ENCODE results near the gene SBF2.

The SBF2 gene

DNA sequence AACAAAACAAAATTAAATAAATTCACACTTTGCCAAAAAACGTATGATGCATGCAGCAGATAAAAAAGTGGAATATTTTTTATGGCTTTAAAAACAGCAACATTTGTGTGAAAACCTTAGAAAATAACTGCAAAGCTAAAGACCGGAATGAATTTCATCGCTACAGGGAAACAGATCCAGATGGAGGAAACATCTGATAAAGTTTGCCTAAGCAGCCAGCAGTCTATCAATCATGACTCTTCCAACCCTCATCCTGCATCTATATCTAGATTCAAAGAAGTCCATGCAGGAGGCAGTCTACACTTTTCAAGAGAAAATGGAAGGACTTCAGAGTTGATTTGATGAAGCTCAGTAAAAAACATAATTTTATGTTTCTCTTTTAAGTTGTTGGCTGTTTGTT lies 503.3 kb downstream of the SBF2 start:
- DNase-seq: no peak

DNA sequence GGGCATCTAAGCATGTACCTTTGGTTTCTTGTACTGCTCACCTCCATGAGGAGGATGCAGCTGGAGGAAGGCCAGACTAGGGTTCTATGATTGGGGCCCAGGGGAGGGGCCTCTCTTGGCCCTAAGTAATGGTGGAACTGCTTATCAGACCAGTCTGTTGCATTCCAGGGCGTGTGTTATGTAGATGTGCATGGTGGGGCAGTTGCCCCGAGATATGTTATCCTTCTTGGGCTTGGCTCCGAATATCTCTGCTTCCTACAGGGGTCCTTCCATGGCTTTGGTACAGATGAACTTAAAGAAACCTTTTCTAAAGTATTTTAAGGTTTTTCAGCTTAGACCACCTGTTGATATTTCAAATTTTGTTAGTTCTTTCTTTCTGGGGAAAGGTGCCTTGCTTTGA lies 504.1 kb downstream of the SBF2 start:
- no peak for DNase-seq

DNA sequence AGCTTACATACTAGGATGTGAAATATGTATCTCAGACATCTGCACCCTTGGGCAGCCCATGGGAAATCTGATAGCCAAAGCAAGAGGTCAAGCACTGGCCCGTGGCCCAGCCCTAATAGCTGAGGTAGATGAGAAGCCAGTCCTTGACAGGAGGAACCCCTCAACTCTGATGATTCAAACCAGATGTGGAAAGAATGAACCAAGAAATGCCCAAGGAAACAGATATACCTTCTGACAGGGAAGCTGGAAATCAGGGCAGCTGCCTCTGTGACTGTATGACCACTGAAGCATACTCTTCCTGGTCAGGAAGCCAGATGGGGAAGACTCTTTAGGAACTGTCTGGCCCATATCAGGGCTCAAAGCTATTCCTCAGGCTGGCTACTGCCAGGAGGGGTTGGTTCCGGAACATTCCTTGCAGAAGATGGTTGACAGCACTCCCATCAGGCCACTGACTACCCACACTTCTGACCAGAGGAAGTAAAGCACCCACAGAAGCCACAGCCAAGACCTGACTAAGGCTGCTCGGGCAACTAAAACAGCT lies 506.0 kb downstream of the SBF2 start:
- DNase-seq: no peak

DNA sequence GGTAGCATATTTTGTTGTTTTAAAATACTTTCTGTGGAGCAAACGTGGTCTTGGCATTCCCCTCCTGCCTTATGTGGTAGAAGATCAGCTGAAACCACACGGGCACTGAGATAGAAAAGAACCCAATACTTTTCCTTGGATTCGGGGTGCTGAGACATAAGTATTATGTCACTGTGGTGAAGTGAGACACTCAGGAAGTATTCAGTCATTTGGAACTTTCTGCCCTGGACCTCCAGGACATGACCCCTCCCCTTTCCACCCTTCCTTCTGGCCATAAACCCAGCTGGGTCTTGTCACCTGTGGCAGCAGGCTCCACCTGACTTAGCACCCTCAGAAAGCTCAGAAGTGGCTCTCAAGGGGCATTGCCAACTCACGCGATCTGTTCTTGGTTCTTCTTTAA lies 506.8 kb downstream of the SBF2 start:
- no peak for DNase-seq

DNA sequence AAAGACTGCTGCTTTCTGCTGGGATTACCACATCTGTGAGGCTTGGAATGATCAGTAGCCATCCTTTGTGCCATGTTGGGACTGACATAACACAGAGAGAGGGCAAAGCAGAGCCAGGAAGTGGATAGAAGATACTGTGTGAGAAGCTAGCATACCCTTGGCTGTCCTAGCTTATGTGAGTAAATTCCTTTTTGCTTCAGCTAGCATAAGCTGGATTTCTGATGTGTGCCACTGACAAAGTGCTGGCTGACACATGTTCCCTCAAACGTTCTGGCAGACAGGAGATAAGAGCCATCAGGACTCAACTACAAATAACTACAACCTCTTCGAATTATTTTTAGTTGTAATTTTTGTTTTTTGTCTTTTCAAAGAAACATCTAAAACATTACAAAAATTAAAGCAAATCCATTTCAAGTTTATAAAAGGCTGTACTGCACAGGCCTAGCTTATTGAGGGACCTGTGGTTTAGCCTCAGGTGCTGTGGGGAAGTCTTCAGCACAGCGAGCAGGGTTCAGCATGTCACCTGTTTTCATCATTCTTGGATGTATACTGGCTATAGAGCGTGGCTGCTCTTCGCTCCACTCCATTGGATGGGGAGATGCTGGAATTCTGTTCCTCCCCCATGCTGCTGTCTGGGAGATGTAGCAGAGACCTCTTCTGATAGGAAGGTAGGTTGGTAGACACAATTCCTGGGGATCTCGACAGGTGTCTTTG lies 509.3 kb downstream of the SBF2 start:
- no peak for DNase-seq

DNA sequence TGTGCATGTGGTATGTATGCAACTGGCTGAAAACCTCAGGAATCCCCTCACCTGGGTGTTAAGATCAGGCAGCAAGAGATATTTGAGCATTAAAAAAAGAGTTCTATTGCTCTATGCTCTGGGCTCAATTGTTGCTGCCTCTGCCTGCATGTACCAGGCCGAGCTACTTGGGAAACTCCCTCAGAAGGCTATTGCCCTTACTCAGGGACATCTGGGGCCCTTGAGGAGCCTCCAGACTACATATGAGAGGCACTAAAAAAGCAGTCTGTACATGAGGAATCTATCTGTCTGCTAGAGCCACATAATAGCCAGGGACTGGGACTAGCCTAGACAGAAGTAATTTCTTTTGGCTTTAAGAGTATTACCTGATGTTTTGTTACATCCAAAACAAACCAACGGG lies 510.0 kb downstream of the SBF2 start:
- DNase-seq: no peak

DNA sequence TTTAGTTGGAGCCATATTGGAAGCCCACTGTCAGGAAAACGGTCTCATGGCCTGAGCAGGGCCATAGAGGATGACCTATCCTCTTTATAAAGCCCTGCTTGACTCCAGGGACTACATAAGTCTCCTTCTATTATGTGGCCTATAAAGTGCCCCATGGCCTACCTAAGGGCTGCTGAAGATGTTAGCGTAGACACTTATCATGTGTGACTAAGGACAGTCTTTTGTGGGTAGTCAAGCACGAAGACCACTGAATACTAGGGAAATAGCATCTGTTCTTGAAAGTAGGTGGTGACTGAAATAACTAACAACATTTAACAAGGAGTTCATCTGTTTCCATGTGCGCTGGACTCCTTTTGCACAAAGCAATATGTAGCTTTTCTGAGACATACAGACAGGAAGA lies 513.1 kb downstream of the SBF2 start:
- DNase-seq: no peak

DNA sequence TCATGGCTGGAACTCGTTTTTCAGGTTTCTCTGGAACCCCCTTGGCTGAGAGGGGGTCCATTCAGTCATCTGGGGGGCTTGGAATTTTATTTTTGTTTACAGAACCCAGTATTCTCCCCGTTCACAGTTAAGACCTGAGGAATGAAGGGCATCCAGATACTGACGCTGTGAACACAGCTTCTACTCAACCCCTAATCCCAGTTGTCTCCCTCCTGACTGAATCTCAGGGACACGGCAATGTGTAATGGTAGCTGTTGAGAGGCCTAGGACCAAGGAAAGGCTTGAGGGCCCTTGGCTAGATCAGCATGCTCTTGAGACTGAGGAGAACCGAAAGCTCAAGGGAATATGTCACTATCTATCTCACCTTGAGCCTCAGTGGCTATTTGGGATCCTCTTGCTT lies 516.5 kb downstream of the SBF2 start:
- no peak for DNase-seq

DNA sequence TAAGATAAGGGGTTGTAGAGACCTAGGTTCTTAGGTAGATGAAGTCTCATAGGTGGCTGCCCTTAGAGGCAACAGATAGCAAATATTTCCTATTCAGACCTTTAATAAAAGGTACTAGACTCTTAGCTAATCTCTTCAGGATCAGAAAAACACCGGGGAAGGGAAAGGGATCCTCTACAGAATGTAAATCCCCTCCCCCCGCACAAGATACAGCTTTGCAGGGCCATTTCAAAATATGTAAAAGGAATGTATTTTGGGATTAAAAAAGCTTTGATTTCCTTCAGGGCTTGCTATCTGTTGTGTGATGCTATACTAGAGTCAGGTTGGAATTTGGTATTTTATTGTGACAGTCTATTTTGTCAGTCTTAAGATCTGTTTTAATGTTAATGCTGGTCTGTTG lies 517.0 kb downstream of the SBF2 start:
- no peak for DNase-seq

DNA sequence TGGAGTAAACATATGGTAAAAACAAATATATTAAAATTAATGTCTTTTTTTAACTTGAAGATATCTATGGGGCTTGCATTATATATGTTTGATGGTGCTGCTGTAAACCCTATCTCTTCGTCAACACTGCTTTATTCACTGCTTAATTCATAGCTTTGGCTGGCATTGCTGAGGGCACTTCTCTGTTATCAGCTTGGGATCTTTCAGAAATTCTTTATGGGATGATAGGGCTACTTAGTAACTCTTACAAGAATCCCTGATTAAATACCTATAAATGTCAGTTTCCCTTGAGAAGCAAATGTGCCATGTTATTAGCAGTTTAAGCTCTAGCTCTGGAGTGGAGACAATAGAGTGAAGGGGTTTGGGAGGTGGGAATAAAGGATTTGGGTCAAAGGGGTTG lies 517.8 kb downstream of the SBF2 start:
- DNase-seq: no peak

DNA sequence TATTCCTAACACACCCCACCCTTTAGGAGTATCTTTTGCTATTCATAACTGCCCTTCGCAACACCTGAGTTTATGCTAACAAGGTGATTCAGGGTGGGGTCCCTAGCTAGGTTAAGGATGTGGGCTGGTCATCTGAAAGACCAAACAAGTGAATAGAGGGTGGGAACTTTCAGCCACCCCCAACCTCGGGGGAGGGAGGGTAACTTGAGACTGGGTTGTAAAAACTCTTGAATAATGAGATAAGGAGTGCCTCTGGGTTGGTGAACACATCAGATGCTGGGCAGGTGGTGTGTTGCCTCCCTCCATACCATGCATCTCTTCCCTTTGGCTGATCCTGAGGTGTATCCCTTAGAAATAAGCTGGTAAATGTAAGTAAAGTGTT lies 518.6 kb downstream of the SBF2 start:
- DNase-seq: no peak

DNA sequence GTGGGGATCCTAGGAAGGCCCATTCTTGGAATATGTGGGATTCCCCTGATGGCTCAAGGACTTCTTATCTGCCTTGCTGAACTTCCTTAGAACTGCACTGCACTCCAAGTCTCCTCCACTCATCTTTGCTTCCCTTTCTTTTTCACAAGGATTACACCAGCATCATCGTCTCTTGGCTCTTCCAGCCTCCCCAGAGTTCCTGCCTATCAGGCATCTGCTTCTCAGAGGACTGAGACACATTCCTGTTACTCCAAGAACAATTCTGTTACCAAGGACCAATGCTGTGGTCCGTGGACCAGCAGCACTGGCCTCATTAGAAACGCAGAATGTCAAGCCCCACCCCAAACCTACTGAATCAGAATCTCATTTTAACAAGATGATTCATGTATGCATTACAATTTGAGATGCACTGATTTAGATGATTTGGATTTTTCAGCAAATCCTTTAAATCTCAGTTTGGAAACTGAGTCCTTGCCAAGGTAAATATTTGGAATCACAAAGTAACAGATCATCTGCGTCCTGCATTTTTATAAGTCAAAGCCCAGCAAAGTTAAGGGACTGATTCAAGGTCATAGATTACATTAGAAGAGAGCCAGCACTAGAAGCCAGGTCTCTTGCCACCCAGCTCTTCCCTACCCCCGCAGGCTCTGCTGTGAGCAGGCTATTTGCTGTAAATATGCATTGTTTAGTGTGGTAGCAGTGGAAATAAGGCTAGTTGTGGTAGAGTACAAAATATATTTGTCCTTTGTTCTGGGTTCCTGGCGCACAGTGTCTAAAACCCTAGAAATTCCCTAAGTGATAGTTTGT lies 519.2 kb downstream of the SBF2 start:
- no peak for DNase-seq

DNA sequence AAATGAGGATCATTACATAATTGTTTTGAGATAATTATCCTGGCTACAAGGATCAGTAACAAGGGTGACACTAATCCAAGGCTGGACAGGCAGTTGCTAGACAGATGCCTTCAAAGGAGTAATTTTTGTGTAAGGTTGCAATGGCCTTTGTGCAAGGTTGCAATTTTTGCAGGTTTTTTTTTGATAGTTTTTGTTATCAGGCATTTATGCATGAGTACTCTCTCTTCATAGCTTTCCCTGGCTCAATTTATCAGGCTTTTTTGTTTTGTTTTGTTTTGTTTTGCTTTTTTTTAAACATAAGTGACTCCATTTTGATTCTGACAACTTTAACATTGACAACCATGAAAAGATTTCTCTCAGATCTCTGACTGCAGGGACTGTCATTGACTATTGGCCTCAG lies 519.9 kb downstream of the SBF2 start:
- DNase-seq: no peak

DNA sequence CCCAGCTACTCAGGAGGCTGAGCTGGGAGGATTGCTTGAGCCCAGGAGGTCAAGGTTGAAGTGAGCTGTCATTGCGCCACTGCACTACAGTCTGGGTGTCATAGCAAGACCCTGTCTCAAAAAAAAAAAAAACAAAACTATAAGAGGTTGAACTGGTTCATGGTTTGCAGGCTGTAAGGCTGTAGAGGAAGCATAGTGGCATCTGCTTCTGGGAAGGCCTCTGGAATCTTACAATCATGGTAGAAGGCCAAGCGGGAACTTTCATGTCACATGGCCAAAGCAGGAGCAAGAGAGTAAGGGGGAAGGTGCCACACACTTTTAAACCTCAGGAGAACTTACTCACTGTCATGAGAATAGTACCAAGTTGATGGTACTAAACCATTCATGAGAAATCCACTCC lies 520.5 kb downstream of the SBF2 start:
- DNase-seq: no peak

DNA sequence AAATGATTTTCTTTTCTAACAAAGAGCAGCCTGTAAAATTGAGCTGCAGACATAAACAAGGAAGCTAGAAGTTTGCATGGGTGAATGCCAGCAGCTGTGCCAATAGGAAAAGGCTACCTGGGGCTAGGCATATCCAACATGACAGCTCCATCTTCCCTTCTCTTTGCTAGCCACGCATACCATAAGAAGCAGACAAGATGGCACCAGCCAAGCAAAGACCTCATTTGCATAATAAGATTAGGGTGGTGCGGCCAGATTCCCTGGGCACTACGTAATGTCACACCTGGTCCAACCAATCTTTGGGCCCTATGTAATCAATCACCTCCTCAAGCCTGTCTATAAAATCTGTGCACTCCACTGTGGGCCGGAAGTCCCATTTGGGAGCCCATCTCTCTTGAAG lies 521.8 kb downstream of the SBF2 start:
- DNase-seq: no peak

DNA sequence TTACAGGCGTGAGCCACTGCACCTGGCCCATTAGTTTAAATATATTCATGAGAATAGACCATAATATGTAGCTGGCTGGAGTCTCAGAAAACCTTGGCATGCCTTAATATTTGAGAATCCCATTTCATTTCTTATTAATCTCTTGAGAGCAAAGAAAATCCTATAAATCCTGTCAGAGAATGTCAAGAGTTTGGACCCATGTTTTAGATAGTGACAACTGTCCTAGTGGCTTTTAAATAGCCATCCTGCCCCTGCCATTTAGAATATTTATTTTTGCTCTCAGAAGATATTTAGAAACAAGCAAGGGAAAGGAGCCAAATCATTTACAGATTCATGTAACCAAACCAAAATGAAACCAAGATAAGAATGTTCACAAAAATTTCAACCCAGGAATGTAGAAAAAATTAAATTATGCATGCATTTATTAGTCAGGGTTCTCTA lies 522.9 kb downstream of the SBF2 start:
- no peak for DNase-seq

DNA sequence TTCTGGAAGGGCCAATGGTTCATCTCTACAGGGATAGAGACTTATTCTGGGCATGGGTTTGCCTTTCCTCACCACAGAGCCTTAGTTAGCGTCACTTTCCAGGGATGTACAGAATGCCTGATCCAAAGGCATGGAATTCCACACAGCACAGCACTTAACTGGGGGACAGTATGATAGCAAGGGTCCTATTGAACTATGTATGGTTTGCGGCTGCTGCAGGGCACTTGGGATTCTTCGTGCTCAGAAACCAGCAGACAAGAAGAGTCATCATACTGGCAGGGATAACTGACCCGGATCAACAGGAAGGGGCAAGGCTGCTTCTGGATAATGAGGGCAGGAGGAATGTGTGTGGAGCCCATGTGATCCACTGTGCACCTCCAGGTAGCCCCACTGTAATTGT lies 524.4 kb downstream of the SBF2 start:
- no peak for DNase-seq

DNA sequence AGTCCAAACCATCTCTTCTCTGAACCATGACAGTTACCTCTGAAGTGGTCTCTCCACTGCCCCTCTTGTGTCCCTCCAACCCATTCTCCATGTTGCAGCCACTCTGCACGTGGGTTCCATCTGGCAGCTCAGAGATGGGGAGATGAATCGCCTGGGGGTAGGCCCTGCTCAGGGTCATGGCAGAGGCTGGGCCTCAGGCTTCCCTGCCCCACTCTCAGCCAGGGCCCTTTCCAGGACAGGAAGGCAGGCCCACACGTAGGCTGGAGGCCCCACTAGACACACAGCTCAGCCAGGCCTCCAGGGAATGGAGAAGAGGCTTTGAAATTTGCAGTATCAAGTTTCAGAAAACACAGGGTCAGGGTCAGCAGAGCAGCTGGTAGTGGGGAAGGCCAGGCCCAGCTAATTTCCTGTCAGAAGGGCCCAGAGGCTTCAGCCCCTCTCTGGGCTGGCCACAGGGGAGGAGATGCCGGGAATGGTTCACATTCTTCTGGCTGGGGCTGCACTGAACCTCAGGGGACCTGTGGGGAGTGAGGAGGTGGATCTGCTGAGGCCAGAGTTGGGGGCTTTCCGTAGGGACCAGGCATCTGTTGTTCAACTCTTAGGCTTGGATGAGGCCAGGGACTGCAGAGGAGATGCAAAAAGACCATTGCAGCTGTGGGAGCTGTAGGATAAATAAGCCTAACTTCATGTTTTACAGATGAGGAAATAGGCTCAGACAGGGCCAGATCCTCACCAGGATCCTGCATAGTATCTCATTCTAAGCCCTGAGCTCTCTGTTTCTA lies 528.5 kb downstream of the SBF2 start:
- DNase-seq: no peak

DNA sequence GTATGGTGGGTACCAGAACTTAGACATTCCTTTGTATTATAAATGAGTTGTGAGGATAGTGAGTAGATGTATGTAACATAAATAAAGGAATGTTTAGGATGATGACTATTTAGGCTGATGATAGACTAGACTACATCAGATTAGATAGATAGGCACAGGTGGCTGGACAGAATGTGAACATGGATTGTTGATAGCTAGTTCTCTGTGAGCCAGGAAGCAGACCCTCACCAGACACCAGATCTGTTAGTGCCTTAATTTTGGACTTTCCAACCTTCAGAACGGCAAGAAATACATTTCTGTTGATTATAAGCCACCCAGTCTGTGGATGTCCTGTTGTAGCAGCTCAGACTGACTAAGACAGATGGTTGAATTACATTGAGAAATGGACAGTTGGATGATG lies 530.7 kb downstream of the SBF2 start:
- no peak for DNase-seq

DNA sequence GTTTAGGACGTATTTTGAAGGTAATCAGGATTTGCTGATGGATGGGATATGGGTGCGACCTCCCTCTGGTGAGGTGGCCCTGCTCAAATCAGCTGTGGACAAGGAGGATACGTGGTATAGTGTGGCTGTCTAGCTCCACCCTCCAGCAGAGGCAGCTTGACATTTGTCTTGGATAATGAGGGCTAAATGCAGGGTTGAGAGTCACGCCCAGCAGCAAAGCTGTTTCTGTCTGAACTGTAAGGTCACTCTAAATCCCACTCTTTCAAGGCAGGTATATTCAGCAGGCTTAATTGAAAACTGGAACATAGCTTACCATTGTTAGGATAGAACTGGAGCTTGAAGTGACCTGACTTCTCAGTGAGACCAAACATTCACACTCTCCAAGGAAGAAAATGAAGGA lies 531.5 kb downstream of the SBF2 start:
- DNase-seq: no peak

DNA sequence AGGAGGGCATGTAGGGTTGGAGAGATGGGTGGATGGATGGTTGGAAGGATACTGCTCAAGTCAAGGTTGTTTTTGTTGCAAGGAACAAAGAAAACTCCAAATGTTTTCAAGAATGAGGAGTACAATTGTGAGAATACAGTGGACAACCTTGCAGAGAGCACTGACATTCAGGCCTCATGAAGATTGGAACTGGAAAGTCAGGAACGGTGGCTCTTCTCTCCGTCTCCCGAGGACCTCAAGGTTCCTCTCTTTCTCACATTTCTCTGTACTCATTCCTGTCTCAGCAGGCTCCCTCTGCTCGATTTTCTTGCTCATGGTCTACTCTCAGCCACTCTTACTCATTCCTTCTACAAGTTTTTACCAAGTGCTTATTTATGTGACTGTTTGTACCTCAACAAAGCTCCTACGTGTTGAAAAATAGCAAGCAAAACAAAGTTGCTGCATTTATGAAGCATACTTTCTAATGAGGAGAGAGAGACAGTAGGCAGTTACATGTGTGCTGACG lies 532.5 kb downstream of the SBF2 start:
- no peak for DNase-seq

DNA sequence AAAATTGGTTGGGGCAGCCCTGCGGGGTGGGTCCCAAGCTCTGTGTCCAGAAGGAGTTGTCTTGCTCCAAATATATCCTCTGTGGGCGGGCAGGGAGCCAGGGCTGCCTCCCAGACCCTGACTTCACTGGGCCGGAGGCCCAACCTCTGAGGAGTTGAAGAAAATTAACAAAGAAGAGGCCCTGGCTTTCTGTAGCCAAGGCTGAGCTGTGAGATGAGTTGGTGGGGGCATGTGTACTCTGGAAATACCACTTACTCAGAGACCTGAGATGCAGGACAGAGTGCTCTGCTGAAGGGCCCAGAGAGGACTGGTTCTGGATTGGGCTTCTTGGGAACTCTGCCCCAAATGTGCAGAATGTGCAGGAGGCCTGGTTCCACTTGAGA lies 533.8 kb downstream of the SBF2 start:
- no peak for DNase-seq

DNA sequence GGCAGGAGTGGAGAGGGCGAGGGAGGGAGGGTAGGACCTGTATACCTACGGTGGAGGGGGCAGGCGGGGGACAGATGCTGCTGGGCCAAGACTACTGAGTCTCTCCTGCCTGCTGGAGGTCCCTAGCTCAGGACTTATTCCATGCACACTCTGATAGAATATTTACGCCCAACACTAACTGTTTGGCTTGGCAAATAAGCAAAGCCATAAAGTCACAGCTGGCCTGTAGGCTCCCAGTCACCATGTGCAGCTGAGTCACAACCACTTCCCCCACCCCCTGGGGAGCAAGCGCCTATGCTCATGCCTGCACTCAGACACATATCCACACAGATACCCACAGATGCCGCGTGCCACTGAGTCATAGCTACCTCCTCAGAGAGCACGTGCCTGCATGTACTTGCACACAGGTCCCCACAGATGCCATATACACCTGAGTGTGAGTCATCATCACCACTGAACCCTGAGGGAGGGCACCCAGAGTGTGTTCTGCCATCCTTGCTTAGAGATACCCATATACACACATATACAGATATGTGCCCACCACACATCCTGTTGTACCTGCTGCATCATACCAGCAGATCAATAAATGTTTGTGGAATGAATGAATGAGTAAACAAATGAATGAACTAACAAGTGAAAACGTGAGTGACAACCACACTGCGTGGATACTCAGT lies 534.4 kb downstream of the SBF2 start:
- DNase-seq: peak; percentile 58 to 84
